AML-193 (cell line): Measurements from ENCODE around the gene YTHDF1.

Source experiments
- DNase-seq, 2 experiments: peaks; one replicate each; lab custom pipeline; 2025; lab: John Stamatoyannopoulos, UW

YTHDF1 gene

GRCh38 chr20:63155266-63156165, 60.4 kb downstream of the YTHDF1 start:
- no peak for DNase-seq

DNA sequence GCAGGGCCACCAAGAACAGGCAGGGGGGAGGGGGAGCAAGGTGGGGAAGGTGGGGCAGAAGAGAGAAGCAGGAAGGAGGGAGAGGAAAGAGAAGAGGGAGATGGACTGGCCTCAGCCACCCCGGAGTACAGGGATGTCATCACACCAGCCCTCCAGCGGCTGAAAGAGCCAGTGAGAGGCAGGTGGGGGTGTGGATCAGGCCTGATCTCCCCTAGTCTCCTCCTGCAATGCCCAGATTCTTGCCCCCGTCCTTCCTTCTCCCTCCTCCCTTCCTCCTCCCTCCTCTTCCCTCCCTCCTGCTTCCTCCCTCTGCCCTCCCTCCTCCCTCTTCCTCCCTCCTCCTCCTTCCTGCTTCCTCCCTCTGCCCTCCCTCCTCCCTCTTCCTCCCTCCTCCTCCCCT, 61.5 kb downstream of the YTHDF1 start:
- DNase-seq: no peak

DNA sequence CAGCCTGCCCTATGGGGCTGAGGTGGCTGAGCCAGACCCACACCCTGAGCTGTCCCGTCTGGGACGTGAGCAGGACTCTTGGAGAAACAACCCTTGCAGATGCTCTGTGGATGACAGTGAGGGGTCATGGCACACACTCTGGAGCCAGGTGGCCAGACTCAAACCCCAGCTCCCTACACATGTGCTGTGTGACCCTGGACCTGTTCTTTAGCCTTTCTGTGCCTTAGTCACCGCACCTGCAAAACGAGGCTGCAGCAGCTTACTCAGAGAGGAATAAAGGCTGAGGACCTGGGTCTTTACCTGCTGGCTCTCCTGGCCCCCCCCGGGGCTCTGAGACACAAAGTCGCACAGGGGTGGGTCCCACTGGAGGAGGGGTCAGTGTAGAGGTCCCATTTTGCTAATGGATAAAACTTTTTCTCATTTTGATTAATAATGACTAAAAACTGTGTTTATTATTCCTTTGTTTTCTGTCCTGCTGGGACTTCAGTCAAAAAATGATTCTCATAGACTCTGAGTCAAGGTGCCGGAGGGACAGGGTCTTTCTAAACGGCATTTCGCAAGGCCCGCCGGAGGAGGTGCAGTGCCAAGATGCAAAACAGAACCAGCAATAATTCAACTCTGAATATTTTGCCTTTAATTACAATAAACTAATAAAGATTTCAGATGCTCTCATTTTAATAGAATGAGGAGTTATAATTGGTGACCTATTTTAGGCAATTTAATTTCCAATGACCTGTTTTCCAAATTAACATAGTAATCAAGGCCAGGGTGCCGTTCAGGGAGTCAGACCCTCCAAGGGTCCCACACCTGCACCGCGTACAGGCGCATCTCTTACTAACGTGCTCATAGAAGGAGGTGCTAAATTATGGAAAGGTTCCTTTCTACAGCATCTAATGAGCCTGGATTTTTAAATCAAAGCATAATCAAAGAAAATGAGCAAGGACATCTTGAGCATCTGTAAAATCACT, 62.4 kb downstream of the YTHDF1 start:
- no peak for DNase-seq

- no peak for DNase-seq
Measured at GRCh38 chr20:63152322-63153253, 63.3 kb downstream of the YTHDF1 start.

DNA sequence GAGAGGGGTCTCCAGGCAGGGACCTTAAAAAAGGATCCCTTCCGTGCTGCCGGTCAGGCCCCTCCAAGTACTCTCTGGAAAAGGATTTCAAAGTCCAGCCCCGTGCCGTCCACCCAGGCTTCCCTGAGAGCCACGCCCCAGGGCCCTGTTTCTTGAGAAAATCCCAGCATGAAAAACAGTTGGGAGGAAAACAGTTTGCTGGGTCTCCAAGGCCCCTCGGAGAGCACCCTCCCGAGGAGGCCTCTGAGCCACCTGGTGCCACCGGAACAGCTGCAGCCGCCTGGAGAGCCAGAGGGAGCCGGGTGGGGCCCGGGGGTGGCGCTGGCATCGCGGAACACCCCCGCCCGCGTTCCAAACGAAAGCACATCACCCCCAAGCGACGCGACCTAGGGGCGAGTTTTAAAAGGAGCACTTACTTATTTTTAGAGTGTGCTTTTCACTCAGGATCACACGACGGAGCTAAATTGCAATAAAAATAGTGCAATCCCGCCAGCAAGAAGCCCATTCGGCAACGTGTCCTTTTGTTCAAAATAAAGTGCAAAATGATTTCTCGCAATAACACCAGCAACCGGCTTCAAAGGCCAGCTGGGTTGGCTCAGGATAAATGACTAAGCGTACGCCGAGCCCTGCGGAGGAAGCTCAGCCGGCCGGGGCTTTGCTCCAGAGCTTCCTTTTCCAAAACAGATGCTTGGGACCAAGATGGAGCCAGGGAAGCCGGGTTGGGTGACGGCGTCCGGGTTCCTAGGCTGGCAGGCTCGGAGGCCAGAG, 64.2 kb downstream of the YTHDF1 start:
- DNase-seq: no peak

DNA sequence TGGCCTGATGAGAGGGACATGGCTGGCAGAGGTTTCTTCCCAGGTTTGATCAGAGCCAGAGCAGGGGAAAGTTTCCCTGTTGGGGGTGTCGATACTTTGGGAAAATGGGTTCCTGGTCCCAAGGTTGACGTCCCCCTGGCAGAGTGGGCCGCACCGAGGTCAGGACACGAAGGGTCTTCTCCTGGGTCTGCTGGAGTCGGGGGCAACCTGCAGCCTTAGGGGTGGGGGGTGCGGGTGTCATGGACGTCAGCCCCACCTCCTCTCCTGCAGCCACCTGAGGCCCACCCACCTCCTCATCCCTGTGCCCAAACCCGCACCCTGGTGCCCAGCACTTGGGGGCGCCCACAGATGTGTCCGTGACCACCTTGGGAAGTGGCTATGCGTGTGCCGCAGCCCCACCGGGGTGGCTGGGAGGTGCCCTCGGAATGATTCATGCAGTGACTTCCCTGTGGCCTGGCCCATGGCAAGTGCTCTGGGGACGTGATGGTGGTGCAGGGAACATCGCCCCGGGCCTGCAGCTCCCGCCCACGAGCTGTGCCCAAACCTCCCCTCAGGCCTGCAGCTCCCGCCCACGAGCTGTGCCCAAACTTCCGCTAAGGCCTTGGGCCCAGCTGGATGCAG, 64.9 kb downstream of the YTHDF1 start:
- no peak for DNase-seq

GRCh38 chr20:63150391-63150898, 65.5 kb downstream of the YTHDF1 start:
- no peak for DNase-seq

DNA sequence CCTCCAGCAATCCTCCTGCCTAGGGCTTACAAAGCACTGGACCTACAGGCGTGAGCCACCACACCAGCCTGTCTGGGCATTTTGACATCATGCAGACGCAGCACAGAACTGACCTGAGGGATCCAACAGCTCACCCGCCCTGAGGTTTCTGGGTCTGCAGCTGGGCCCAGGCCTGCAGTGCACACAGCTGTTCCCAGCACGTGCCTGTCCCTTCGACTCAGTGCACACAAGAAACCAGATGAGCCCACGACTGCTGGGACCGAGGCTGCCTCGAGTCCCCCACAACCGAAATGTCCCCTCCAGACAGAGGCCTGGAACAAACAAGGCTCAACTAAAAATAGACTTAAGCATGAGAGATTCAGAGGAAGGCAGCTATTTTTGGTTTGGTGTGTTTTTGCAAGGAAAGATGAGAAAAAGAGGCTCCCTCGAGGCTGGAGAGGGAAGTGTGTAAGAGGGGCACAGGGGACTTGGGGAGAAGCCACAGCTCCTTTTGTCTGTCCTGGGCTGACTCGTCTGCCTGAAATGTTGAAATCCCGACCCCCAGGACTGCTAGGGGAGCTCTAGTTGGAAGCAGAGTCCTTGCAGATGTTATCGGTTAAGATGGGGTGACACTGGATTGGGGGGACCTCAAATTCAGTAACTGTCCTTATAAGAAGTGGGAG, 66.3 kb downstream of the YTHDF1 start:
- no peak for DNase-seq

- DNase-seq: no peak
Measured at GRCh38 chr20:63148696-63149095, 67.2 kb downstream of the YTHDF1 start.

- DNase-seq: no peak
Measured at GRCh38 chr20:63147532-63147931, 68.4 kb downstream of the YTHDF1 start.
